ENCODE results near the gene DOCK6.
A peak's percentile ranks its signal among the peaks of the same experiment; 100 is the strongest.

DOCK6 gene

GRCh38 chr19:11227195-11227886, 35.0 kb downstream of the DOCK6 start:
- H3K27ac Mint-ChIP-seq = no peak overlapping the region
- H3K4me1 Mint-ChIP-seq = no peaks in the 10 kb centered on the region
- H3K4me3 Mint-ChIP-seq = no peak overlapping the region
- no peak for DNase-seq (ENCODE audit: low spot score in 2 of 2)
- ATAC-seq = no peak
- no peaks in the 10 kb centered on the region for H3K9me3 Mint-ChIP-seq
- H3K36me3 Mint-ChIP-seq = no peaks in the 10 kb centered on the region

GRCh38 chr19:11226716-11227166, 35.6 kb downstream of the DOCK6 start:
- Mint-ChIP-seq H3K9me3 (no peaks in the 10 kb centered on the region), H3K36me3 (no peaks in the 10 kb centered on the region), H3K4me1 (no peaks in the 10 kb centered on the region), H3K4me3 (no peak overlapping the region), H3K27ac (no peak overlapping the region)
- ATAC-seq (no peak), DNase-seq (ENCODE audit: low spot score in 2 of 2) (no peak)

GRCh38 chr19:11225815-11226214, 36.5 kb downstream of the DOCK6 start:
- Mint-ChIP-seq H3K4me1 (no peaks in the 10 kb centered on the region), H3K27ac (no peak overlapping the region)
- ATAC-seq = no peak

GRCh38 chr19:11225172-11225571, 37.2 kb downstream of the DOCK6 start:
- DNase-seq (ENCODE audit: low spot score in 2 of 2) (no peak), ATAC-seq (no peak)
- Mint-ChIP-seq H3K4me3 (no peak overlapping the region), H3K4me1 (no peaks in the 10 kb centered on the region), H3K36me3 (no peaks in the 10 kb centered on the region), H3K9me3 (peaks cover 11% of the 10 kb centered on the region), H3K27ac (no peak overlapping the region)

More at GRCh38 chr19:11225815-11226214, 36.5 kb downstream of the DOCK6 start:
- H3K4me3 Mint-ChIP-seq = no peak overlapping the region
- no peak for DNase-seq (ENCODE audit: low spot score in 2 of 2)
- peaks cover 8% of the 10 kb centered on the region for H3K9me3 Mint-ChIP-seq
- no peaks in the 10 kb centered on the region for H3K36me3 Mint-ChIP-seq

- DNase-seq (ENCODE audit: low spot score in 2 of 2) (no peak), ATAC-seq (no peak)
- H3K4me1 Mint-ChIP-seq = no peaks in the 10 kb centered on the region
Observed at GRCh38 chr19:11224429-11224828, 37.9 kb downstream of the DOCK6 start.

GRCh38 chr19:11223200-11223599, 39.1 kb downstream of the DOCK6 start:
- peaks cover 11% of the 10 kb centered on the region for H3K9me3 Mint-ChIP-seq
- no peak for ATAC-seq
- no peaks in the 10 kb centered on the region for H3K4me1 Mint-ChIP-seq
- H3K27ac Mint-ChIP-seq = no peak overlapping the region
- no peaks in the 10 kb centered on the region for H3K36me3 Mint-ChIP-seq
- DNase-seq (ENCODE audit: low spot score in 2 of 2) = no peak
- no peak overlapping the region for H3K4me3 Mint-ChIP-seq

More at GRCh38 chr19:11224429-11224828, 37.9 kb downstream of the DOCK6 start:
- peaks cover 11% of the 10 kb centered on the region for H3K9me3 Mint-ChIP-seq
- no peaks in the 10 kb centered on the region for H3K36me3 Mint-ChIP-seq
- no peak overlapping the region for H3K4me3 Mint-ChIP-seq
- no peak overlapping the region for H3K27ac Mint-ChIP-seq

- peaks cover 11% of the 10 kb centered on the region for H3K9me3 Mint-ChIP-seq
- H3K4me3 Mint-ChIP-seq = no peak overlapping the region
- H3K27ac Mint-ChIP-seq = no peak overlapping the region
- no peaks in the 10 kb centered on the region for H3K4me1 Mint-ChIP-seq
- peaks cover 5% of the 10 kb centered on the region for H3K36me3 Mint-ChIP-seq
- DNase-seq (ENCODE audit: low spot score in 2 of 2) (no peak), ATAC-seq (no peak)
Observed at GRCh38 chr19:11221082-11221598, 41.2 kb downstream of the DOCK6 start.

GRCh38 chr19:11214387-11214786, 47.9 kb downstream of the DOCK6 start:
- peaks cover 17% of the 10 kb centered on the region for H3K4me1 Mint-ChIP-seq
- ATAC-seq (no peak), DNase-seq (ENCODE audit: low spot score in 2 of 2) (no peak)
- H3K4me3 Mint-ChIP-seq = no peak overlapping the region
- H3K36me3 Mint-ChIP-seq = peaks cover 29% of the 10 kb centered on the region
- no peak overlapping the region for H3K27ac Mint-ChIP-seq
- peaks cover 2% of the 10 kb centered on the region for H3K9me3 Mint-ChIP-seq

GRCh38 chr19:11210656-11210928, 51.7 kb downstream of the DOCK6 start:
- ATAC-seq (no peak), DNase-seq (ENCODE audit: low spot score in 2 of 2) (no peak)
- Mint-ChIP-seq H3K4me1 (peaks cover 17% of the 10 kb centered on the region), H3K36me3 (peaks cover 37% of the 10 kb centered on the region), H3K4me3 (peak overlapping the region; percentile 22), H3K27ac (peak overlapping the region; percentile 90), H3K9me3 (peaks cover 2% of the 10 kb centered on the region)

- no peak for DNase-seq (ENCODE audit: low spot score in 2 of 2)
- H3K36me3 Mint-ChIP-seq = peaks cover 37% of the 10 kb centered on the region
- H3K4me3 Mint-ChIP-seq = peak overlapping the region; percentile 22
- peak overlapping the region; percentile 90 for H3K27ac Mint-ChIP-seq
- H3K9me3 Mint-ChIP-seq = peaks cover 2% of the 10 kb centered on the region
- no peak for ATAC-seq
- peaks cover 17% of the 10 kb centered on the region for H3K4me1 Mint-ChIP-seq
Observed at GRCh38 chr19:11209839-11210655, 52.3 kb downstream of the DOCK6 start.

- DNase-seq (ENCODE audit: low spot score in 2 of 2) (no peak), ATAC-seq (peak; percentile 54)
- Mint-ChIP-seq H3K4me3 (no peak overlapping the region), H3K36me3 (peaks cover 37% of the 10 kb centered on the region), H3K9me3 (peaks cover 2% of the 10 kb centered on the region), H3K4me1 (peaks cover 17% of the 10 kb centered on the region), H3K27ac (peak overlapping the region; percentile 79)
Observed at GRCh38 chr19:11208561-11209471, 53.5 kb downstream of the DOCK6 start.

- Mint-ChIP-seq H3K4me3 (no peak overlapping the region), H3K27ac (no peak overlapping the region), H3K9me3 (peaks cover 2% of the 10 kb centered on the region), H3K4me1 (peaks cover 18% of the 10 kb centered on the region), H3K36me3 (peaks cover 30% of the 10 kb centered on the region)
- DNase-seq (ENCODE audit: low spot score in 2 of 2) (no peak), ATAC-seq (no peak)
Observed at GRCh38 chr19:11205939-11206570, 56.3 kb downstream of the DOCK6 start.

GRCh38 chr19:11204943-11205349, 57.4 kb downstream of the DOCK6 start:
- no peak overlapping the region for H3K4me3 Mint-ChIP-seq
- no peaks in the 10 kb centered on the region for H3K9me3 Mint-ChIP-seq
- peaks cover 7% of the 10 kb centered on the region for H3K4me1 Mint-ChIP-seq
- peaks cover 19% of the 10 kb centered on the region for H3K36me3 Mint-ChIP-seq
- DNase-seq (ENCODE audit: low spot score in 2 of 2) = no peak
- no peak for ATAC-seq
- H3K27ac Mint-ChIP-seq = no peak overlapping the region

- Mint-ChIP-seq H3K4me3 (no peak overlapping the region), H3K27ac (peak overlapping the region; percentile 27), H3K4me1 (peaks cover 6% of the 10 kb centered on the region), H3K36me3 (peaks cover 11% of the 10 kb centered on the region), H3K9me3 (no peaks in the 10 kb centered on the region)
- ATAC-seq (no peak), DNase-seq (ENCODE audit: low spot score in 2 of 2) (no peak)
Observed at GRCh38 chr19:11204076-11204602, 58.2 kb downstream of the DOCK6 start.

All from stimulated activated effector memory CD8-positive, alpha-beta T cell treated with anti-CD3 and anti-CD28 coated beads, Interleukin-12 subunit alpha, Interleukin-12 subunit beta, amount 100 ng/mL, for 72 hours (primary cell).